Fibroblast of lung (primary cell): Measurements from ENCODE around the gene SLC6A11. TPM values are rescaled to one million over a fixed set of nuclear protein-coding genes. Genes with fewer than 3 reads are reported as not detected.

Source experiments
- DNase-seq, 2 donors: peaks; one replicate each; pipeline versions ENCODE4 v3.0.0 to v3.0.0-alpha.2; 2010; ENCODE audit warnings: low read depth in 2 of 2
- H2AFZ ChIP-seq: 2 replicates; pipeline ENCODE4 v1.5.1; 2012; ENCODE audit warnings: low read length, control low read depth, inconsistent platforms
- H3K27ac ChIP-seq: 2 replicates; pipeline ENCODE4 v1.5.1; 2011; ENCODE audit warnings: low read length, control low read depth; ENCODE audit not compliant: insufficient read depth
- H3K27me3 ChIP-seq: 2 replicates; pipeline ENCODE4 v1.5.1; 2011; ENCODE audit warnings: mild to moderate bottlenecking, low read length; ENCODE audit not compliant: control insufficient read depth, insufficient read depth
- H3K36me3 ChIP-seq: 2 replicates; pipeline ENCODE4 v1.5.1; 2011; ENCODE audit warnings: low read length; ENCODE audit not compliant: control insufficient read depth, insufficient read depth
- H3K4me1 ChIP-seq: 2 replicates; pipeline ENCODE4 v1.5.1; 2011; ENCODE audit warnings: low read length; ENCODE audit not compliant: control insufficient read depth, insufficient read depth; ENCODE audit errors: extremely low read depth
- H3K4me2 ChIP-seq: 2 replicates; pipeline ENCODE4 v1.5.1; 2011; ENCODE audit warnings: low read length, control low read depth; ENCODE audit not compliant: insufficient read depth; ENCODE audit errors: extremely low read depth
- H3K4me3 ChIP-seq, 4 experiments: fragments of 200-600 bp in 1 of 4; sonication (generic) in 1 of 4; replicated peaks in 1 of 4; 2 replicates each; pipeline ENCODE4 v1.5.1; 2011 to 2016; ENCODE audit warnings: low read length in 4 of 4, low read depth in 3 of 4, mild to moderate bottlenecking in 3 of 4, control low read depth in 2 of 4, inconsistent platforms in 1 of 4, mixed read lengths in 1 of 4; ENCODE audit not compliant: insufficient read depth in 1 of 4; ENCODE audit errors: control extremely low read depth in 1 of 4
- H3K79me2 ChIP-seq: 2 replicates; pipeline ENCODE4 v1.5.1; 2012; ENCODE audit warnings: mild to moderate bottlenecking, low read length, inconsistent platforms; ENCODE audit not compliant: control insufficient read depth, insufficient read depth
- H3K9ac ChIP-seq: 2 replicates; pipeline ENCODE4 v1.5.1; 2011; ENCODE audit warnings: mild to moderate bottlenecking, low read length, control low read depth; ENCODE audit not compliant: insufficient read depth
- H3K9me3 ChIP-seq: 2 replicates; pipeline ENCODE4 v1.5.1; 2012; ENCODE audit warnings: low read depth, low read length; ENCODE audit not compliant: control insufficient read depth, insufficient read depth
- H4K20me1 ChIP-seq: 2 replicates; pipeline ENCODE4 v1.5.1; 2011; ENCODE audit warnings: low read length; ENCODE audit not compliant: control insufficient read depth, insufficient read depth; ENCODE audit errors: extremely low read depth
- EZH2 ChIP-seq: IDR thresholded peaks from 2 replicates; pipeline ENCODE4 v1.5.1; 2012; ENCODE audit warnings: low read length, control low read depth, mild to moderate bottlenecking; ENCODE audit errors: missing control alignments
- polyA plus RNA-seq, 2 donors: library from polyadenylated mRNA; depleted of rRNA in 1 of 2; stranded (reverse) in 1 of 2; unstranded in 1 of 2; fragments of >200 nt; gene quantifications; 2 replicates each; pipeline ENCODE4 v1.2.1, GENCODE V29; 2011 to 2012; ENCODE audit warnings: missing spikeins in 1 of 2
- total RNA-seq: library from RNA; depleted of rRNA; stranded (reverse); fragments of >200 nt; gene quantifications from 2 replicates; pipeline ENCODE4 v1.2.1, GENCODE V29; 2014
- TF ChIP-seq, protein P1 (sequence below), 2 donors: IDR thresholded peaks in 1 of 2; conservative IDR thresholded peaks in 1 of 2; 1 replicate in 1 of 2; 2 replicates in 1 of 2; pipeline ENCODE4 v1.5.1; 2011 to 2012; ENCODE audit warnings: low read length in 2 of 2, control low read depth in 1 of 2, inconsistent platforms in 1 of 2, low read depth in 1 of 2, mild to moderate bottlenecking in 1 of 2

SLC6A11 gene
- total and polyA plus RNA-seq, 2 donors (not counting 1 experiment from before 2014, with no cell fraction given), result 0.05 TPM; not detected in 1

DNA sequence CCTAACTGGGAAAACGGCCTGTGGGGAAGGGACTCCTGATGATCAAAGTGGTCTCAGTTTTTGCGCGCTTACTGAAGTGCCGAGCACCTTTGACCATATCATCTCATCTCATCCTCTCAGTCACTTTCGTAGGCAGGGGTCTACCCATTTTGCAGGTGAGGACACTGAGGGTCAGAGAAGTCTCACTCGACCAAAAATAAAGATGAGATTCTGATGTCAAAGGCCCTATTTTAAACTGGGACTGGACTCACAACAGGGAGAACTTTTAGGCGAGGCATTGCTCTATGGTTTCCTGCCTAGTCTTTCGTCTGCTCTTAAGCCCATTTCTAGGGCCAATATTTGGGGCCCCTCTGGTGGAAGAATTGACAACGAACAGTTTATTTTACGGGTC, 830 bp downstream of the SLC6A11 start:
- H2AFZ ChIP-seq, result no peak overlapping the region
- TF ChIP-seq EZH2, result no peak
- TF ChIP-seq, protein P1, sequence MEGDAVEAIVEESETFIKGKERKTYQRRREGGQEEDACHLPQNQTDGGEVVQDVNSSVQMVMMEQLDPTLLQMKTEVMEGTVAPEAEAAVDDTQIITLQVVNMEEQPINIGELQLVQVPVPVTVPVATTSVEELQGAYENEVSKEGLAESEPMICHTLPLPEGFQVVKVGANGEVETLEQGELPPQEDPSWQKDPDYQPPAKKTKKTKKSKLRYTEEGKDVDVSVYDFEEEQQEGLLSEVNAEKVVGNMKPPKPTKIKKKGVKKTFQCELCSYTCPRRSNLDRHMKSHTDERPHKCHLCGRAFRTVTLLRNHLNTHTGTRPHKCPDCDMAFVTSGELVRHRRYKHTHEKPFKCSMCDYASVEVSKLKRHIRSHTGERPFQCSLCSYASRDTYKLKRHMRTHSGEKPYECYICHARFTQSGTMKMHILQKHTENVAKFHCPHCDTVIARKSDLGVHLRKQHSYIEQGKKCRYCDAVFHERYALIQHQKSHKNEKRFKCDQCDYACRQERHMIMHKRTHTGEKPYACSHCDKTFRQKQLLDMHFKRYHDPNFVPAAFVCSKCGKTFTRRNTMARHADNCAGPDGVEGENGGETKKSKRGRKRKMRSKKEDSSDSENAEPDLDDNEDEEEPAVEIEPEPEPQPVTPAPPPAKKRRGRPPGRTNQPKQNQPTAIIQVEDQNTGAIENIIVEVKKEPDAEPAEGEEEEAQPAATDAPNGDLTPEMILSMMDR (conservative IDR thresholded peaks at IDR 0.05 in 1 of 2, IDR thresholded peaks at IDR 0.05 in 1 of 2; ENCODE audit: low read depth in 1 of 2, low read length in 2 of 2), result no peak

DNA sequence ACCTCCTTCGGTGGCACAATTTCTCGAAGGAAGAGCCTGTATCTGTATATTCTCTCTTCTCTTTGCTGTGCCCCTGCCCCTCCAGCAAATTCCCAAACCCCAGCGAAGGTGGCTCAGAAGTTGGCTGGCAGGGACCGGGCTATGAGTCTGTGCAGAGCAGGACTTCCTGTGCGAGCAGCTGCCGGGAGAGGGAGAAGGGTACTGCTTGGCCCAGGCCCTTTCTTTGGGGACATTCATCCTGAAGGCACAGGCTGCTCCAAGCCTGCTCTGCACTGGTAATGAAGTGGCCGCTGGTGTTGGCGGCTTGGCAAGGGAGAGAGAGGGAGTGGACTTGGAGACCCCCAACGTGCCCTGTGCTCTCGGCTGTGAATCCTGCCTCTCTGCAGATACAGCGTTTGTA, 1.5 kb downstream of the SLC6A11 start:
- no peak overlapping the region for H3K4me3 ChIP-seq
- no peaks in the 10 kb centered on the region for H3K36me3 ChIP-seq
- no peaks in the 10 kb centered on the region for H3K79me2 ChIP-seq
- no peak overlapping the region for H3K4me2 ChIP-seq
- TF ChIP-seq, protein P1 (conservative IDR thresholded peaks at IDR 0.05 in 1 of 2, IDR thresholded peaks at IDR 0.05 in 1 of 2; ENCODE audit: low read depth in 1 of 2, low read length in 2 of 2), result no peak
- TF ChIP-seq EZH2, result no peak
- peaks cover 5% of the 10 kb centered on the region for H3K27me3 ChIP-seq
- H4K20me1 ChIP-seq, result no peaks in the 10 kb centered on the region
- no peaks in the 10 kb centered on the region for H3K9me3 ChIP-seq
- H3K4me1 ChIP-seq, result no peaks in the 10 kb centered on the region
- DNase-seq, result no peak
- no peak overlapping the region for H3K27ac ChIP-seq
- H2AFZ ChIP-seq, result no peak overlapping the region
- no peak overlapping the region for H3K9ac ChIP-seq

More for the DNA sequence above, 830 bp downstream of the SLC6A11 start:
- no peak for DNase-seq
- Histone ChIP-seq H3K27me3 (peaks cover 5% of the 10 kb centered on the region), H3K9me3 (no peaks in the 10 kb centered on the region), H3K79me2 (no peaks in the 10 kb centered on the region), H3K4me3 (no peak overlapping the region), H3K9ac (no peak overlapping the region), H3K27ac (no peak overlapping the region), H3K4me2 (no peak overlapping the region), H4K20me1 (no peaks in the 10 kb centered on the region), H3K36me3 (no peaks in the 10 kb centered on the region), H3K4me1 (no peaks in the 10 kb centered on the region)

DNA sequence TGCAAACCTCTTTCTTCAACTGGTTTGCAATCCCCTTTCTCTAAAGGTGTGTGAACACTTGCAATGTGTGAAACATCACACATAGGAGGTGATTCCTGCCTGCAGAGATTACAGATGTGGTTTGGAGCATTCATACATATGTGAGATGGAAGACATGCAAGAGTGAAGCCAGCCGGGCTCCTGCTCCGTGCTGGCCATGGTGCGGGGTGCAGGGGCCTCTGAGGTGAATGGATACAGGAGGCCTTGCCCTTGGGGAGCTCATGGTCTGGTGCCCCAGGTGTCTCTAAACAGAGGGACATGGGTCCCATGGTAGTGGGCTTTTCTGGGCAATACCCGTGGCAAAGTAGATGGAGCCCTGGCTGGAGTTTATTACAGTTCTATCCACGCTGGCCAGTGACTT, 6.0 kb downstream of the SLC6A11 start:
- H4K20me1 ChIP-seq, result no peaks in the 10 kb centered on the region
- H3K4me1 ChIP-seq, result no peaks in the 10 kb centered on the region
- no peaks in the 10 kb centered on the region for H3K36me3 ChIP-seq
- no peak overlapping the region for H2AFZ ChIP-seq
- H3K79me2 ChIP-seq, result no peaks in the 10 kb centered on the region
- no peak overlapping the region for H3K4me2 ChIP-seq
- TF ChIP-seq, protein P1 (conservative IDR thresholded peaks at IDR 0.05 in 1 of 2, IDR thresholded peaks at IDR 0.05 in 1 of 2; ENCODE audit: low read depth in 1 of 2, low read length in 2 of 2), result no peak
- TF ChIP-seq EZH2, result no peak
- H3K9ac ChIP-seq, result no peak overlapping the region
- no peaks in the 10 kb centered on the region for H3K9me3 ChIP-seq
- H3K4me3 ChIP-seq, result no peak overlapping the region
- DNase-seq, result no peak
- H3K27ac ChIP-seq, result no peak overlapping the region
- H3K27me3 ChIP-seq, result peaks cover 2% of the 10 kb centered on the region
